Fibroblast of villous mesenchyme (primary cell): ENCODE data around the gene ZNF469. TPM values are rescaled to one million over a fixed set of nuclear protein-coding genes. Genes with fewer than 3 reads are reported as not detected.

Experiments
- DNase-seq: peaks from one replicate; pipeline ENCODE4 v3.0.0-alpha.2; 2010; ENCODE audit warnings: low read depth
- H3K4me3 ChIP-seq: 2 replicates; pipeline ENCODE4 v1.5.1; 2011; ENCODE audit warnings: low read depth, mild to moderate bottlenecking, low read length
- total RNA-seq: library from RNA; depleted of rRNA; stranded (reverse); fragments of >200 nt; gene quantifications from 2 replicates; pipeline ENCODE4 v1.2.3, GENCODE V29; 2012
- TF ChIP-seq, protein P1 (sequence below): IDR thresholded peaks from 2 replicates; pipeline ENCODE4 v1.5.1; 2012; ENCODE audit warnings: low read depth, mild to moderate bottlenecking, low read length; ENCODE audit not compliant: insufficient read depth

The ZNF469 gene
- total RNA-seq, 1 donor = 6.0 TPM

DNA sequence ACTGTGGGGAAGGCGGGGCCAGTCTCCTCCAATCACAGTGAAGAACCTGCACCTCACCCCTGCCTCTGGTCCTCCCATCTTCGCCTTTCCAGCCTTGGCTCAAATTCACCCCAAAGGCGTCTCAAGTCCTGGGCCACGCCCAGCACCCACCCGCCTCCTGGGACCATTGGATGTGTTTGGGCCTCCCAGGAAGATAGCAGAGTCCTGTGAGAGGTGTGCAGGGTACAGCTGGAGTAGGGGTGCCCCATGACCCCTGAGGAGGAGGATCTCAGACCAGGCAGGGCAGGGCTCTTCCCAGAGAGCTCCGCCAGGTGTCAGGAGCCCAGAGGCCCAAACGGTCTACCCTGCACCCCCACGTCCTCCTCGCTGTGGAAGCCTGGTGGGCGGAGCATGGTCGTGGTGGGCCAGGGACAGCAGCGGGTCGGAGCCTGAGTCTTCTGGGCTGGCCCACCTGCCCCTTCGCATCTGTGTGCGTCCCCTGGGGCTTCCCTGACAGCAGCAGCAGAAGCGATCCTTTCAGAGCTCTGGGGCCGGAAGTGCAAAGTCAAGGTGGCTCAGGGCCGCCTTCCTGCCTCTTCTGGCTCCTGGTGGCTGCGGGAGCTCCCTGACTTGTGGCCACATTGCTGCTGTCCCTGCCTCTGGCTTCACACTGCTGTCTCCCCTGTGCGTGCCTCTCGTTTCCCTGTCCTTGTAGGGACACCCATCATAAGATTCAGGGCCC, 34.9 kb upstream of the ZNF469 start:
- TF ChIP-seq, protein P1, sequence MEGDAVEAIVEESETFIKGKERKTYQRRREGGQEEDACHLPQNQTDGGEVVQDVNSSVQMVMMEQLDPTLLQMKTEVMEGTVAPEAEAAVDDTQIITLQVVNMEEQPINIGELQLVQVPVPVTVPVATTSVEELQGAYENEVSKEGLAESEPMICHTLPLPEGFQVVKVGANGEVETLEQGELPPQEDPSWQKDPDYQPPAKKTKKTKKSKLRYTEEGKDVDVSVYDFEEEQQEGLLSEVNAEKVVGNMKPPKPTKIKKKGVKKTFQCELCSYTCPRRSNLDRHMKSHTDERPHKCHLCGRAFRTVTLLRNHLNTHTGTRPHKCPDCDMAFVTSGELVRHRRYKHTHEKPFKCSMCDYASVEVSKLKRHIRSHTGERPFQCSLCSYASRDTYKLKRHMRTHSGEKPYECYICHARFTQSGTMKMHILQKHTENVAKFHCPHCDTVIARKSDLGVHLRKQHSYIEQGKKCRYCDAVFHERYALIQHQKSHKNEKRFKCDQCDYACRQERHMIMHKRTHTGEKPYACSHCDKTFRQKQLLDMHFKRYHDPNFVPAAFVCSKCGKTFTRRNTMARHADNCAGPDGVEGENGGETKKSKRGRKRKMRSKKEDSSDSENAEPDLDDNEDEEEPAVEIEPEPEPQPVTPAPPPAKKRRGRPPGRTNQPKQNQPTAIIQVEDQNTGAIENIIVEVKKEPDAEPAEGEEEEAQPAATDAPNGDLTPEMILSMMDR = no peak
- H3K4me3 ChIP-seq = no peak overlapping the region
- DNase-seq = no peak

DNA sequence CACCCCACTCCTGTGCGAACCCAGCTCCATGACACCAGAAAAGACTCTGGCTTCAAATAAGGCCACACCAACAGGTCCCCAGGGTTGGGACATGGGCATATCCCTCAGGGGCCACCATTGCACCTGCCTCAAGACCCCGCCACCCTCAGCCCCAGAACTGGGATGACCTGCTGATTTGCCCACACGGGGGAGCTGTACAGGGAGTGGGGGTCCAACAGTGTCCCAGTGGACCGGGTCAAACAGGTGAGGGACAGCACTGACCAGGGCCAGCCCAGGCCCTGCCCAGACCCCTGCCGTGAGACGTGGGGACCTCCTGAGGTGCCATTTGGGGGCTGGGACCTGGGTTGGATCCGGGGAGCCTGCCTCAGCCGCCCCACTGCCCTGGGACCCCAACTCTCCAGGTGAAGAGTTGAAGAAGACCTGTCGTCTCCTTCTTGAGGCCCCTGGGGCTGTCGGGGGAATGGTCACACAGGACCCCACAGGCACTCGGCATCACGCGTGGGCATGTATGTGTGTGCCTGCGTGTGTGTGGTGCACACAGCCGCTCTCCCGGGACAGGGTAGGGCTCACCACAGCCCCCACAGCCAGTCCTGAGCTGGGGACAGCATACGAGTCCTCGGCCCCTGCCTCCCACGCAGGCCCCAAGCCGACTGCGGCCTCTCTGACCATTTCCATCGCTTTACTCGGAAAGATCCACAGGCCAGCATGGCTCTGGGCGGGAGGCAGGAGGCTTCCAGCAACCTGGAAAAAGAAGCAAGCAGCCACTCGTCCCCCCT, 34.2 kb upstream of the ZNF469 start:
- H3K4me3 ChIP-seq = no peak overlapping the region
- no peak for DNase-seq
- TF ChIP-seq, protein P1 = no peak

DNA sequence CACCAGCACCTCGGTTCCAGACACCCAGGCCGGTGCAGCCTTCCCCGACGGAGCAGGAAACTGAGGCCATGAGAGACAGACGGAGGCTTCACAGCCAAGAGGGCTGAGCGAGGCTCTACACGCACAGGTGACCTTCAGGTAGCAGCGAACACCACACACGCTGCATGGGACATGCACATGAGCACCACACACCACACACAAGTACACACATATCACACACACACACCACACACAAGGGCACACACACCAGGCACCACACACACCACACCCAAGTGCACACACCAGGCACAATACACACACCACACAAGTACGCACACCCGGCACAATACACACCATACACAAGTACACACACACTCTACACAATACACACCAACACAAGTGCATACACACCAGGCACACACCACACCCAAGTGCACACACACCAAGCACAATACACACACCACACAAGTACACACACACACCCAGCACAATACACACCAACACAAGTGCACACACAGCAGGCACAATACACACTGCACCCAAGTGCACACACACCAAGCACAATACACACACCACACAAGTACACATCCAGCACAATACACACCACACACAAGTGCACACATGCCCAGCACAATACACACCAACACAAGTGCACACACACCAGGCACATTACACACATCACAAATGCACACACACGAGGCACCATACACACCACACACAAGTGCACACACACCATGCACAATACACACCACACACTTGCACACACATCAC, 33.4 kb upstream of the ZNF469 start:
- TF ChIP-seq, protein P1 = no peak
- DNase-seq = no peak
- H3K4me3 ChIP-seq = no peak overlapping the region

DNA sequence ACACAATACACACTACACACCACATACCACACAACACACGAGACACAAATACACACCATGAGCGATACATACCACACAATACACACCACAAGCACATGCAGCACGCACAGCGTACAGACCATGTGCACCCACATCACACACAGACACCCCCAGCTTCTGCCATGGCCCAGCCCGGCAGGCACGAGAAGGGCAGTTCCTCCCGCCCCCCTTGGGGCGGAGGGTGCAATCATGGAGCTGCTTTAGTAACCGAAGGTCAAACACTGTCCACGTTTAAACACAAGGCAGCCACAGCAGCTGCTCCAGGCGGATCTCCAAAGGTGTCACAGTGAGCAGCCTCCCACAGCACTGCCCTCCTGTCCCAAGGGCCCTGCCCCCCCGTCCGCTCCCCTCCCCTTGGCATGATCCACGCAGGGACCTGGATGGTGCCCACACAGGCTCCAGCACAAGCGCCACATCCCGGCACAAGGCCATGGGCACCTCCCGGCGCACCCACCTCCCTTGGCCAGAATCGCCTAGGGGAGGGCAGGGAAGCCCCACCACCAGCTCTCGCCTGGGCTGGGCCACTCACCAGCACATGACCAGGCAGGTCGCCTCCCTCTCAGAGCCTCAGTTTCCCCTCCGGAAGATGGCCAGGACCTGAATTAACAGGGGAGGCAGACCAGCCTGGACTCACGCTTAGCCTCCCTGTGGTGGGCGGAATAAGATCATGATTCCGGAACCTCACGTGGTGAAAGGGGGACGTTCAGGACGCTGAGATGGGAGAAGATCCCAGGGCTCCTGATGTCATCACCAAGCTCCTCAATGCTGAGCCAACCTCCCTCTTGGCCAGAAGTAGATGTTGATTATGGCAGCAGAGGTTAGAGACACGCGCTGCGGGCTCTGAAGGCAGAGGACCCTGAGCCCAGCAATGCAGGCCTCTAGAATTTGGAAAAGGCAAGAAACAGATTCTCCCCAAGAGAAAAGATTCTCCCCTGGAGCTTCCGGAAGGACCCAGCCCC, 32.6 kb upstream of the ZNF469 start:
- TF ChIP-seq, protein P1 = no peak
- no peak for DNase-seq
- no peak overlapping the region for H3K4me3 ChIP-seq

DNA sequence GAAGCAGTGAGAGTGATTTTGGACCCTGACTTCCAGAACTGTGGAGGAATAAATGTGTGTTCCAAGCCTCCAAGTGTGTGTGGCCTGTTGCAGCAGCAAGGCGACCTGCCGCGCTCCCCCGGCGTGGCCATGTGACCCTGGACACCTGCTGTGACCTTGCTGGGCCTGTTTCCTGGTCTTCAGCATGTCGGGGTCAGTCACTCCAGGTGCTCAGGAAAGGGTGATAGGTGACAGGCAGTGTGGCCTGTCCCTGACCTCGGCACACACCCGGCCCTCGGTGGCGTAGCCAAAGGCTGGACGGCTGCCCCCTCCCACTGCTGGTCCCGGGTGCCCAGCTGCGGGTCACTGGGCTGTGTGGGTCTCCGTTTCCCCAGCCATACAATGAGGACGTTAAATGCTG, 31.8 kb upstream of the ZNF469 start:
- TF ChIP-seq, protein P1 = no peak
- H3K4me3 ChIP-seq = no peak overlapping the region
- DNase-seq = no peak

DNA sequence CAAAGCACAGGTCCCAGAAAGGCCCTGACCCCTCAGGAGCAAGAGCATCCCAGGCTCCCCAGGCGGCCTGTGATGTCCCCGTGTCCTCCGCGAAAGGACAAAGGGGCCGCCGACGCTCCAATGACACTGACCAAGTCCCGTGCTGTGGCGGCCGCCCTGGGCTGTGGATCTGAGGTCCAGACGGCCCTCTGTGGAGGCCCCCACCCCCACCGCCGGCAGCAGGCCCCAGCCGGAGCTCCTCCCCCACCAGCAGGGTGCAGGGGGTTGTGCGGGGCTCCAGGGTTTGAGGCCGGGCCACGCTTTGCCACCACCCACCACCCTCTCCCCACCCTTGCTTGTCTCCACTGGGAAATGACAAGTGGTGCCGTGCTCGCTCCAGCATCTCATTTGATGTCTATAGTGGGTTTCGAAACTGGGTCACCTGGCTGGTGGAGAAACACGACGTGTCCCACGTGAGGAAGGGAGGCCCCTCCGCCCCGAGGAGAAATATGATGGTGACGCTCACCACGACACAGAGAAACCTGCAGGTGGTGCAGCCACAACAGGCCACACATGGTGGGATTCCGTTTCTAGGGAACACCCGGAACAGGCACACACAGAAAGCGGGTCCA, 31.2 kb upstream of the ZNF469 start:
- TF ChIP-seq, protein P1 = no peak
- H3K4me3 ChIP-seq = no peak overlapping the region
- DNase-seq = no peak
